GM10266 (cell line): ENCODE results near the gene P2RX2.

ENCODE experiments used
- DNase-seq: peaks from one replicate; pipeline ENCODE4 v3.0.0; 2012; ENCODE audit errors: extremely low spot score
- CTCF ChIP-seq: IDR thresholded peaks from 2 replicates; pipeline ENCODE4 v1.5.1; 2012; ENCODE audit warnings: mild to moderate bottlenecking, low read depth; ENCODE audit not compliant: control insufficient read depth, insufficient read depth; ENCODE audit errors: missing control alignments

The P2RX2 gene

DNA sequence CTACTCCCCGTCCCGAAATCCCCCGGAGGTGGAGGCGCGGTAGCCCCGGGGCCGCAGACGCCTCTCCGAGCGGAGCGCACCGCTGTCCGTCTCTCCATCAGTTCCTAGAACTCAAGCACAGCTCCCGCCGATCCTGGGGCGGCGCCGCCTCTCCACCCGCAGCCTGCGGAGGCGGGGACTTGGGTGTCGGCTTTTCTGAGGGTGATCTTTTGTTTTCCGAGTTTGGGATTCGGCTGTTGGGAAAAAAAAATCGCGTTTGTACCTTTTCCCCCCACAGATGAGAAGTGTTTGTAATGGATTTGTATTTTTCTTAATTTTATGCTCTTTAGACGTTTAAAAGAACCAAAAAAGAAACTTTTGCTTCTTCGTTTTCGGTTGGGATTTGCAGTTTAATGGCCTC is 34.8 kb upstream of the P2RX2 start:
- DNase-seq = no peak
- TF ChIP-seq CTCF = no peak

- no peak for DNase-seq
- TF ChIP-seq CTCF = no peak
These were observed 34.1 kb upstream of the P2RX2 start for GRCh38 chr12:132584429-132584828.

GRCh38 chr12:132585177-132585576 is 33.4 kb upstream of the P2RX2 start:
- no peak for DNase-seq
- TF ChIP-seq CTCF = no peak

GRCh38 chr12:132586929-132587328 is 31.6 kb upstream of the P2RX2 start:
- no peak for DNase-seq
- TF ChIP-seq CTCF = no peak

- DNase-seq = no peak
- no peak for TF ChIP-seq CTCF
These were observed 30.8 kb upstream of the P2RX2 start for GRCh38 chr12:132587781-132588180.

- DNase-seq = no peak
- no peak for TF ChIP-seq CTCF
These were observed 30.3 kb upstream of the P2RX2 start for GRCh38 chr12:132588319-132588718.

DNA sequence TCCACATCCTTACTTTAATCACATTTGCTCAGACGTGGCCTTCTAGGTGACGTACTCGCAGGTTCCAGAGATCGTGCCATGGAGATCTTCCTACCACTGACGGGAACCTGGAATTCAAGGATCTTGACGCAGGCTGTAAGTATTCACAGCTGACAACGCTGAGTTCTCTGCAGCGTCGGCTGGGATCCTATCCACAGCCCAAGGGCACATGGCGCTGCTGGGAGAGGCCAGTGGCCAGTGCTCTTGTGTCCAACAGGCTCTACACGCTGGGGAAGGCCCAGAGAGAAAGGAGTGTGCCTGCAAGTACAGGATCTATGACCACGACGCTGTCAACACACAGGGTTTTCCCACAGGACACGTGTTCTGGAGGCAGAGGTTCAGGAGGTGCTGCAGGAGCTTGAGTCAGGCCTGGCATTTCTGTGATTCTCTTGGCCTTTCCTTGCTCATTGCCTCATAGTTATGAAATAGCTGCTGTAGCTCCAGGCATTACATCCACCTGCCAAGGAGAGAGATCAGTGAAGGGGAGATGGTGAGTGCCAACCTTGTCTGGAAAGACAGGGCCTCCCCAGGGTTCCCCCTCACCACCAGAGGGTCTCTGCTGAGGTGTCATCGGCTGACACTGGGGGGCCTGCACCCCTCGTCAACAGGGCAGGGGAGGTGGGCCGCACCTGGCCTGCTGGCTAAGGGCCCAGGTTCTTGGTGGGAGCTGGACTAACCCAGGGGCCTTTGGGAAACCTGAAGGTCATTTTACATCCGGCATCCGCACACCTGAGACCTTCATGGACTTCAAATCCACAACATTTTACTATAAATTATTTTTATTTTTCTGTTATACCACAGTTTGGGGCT is 29.5 kb upstream of the P2RX2 start:
- no peak for TF ChIP-seq CTCF
- no peak for DNase-seq
